HEK293 (cell line): Measurements from ENCODE around the gene HMGB1.

Experiments used
- CTCF ChIA-PET: fragments of 350-600 bp; formaldehyde crosslinking; extraction: SDS; loops from one replicate; lab custom pipeline; 2021; ENCODE audit warnings: antibody characterized with exemption; lab: Yijun Ruan, JAX
- POLR2A ChIA-PET: fragments of 300-600 bp; formaldehyde crosslinking; extraction: SDS; loops from one replicate; lab custom pipeline; 2020; ENCODE audit warnings: antibody characterized with exemption, inconsistent platforms; lab: Yijun Ruan, JAX
- H3K27ac ChIP-seq: fragments of 200-500 bp; sonication (Bioruptor generic); 2 replicates; pipeline ENCODE4 v1.5.1; 2014; ENCODE audit warnings: low read depth, low read length, control low read depth, inconsistent platforms; ENCODE audit errors: extremely low read depth
- H3K36me3 ChIP-seq, 2 experiments: fragments of 200-500 bp in 1 of 2; sonication (Bioruptor generic) in 1 of 2; 1 replicate in 1 of 2; 2 replicates in 1 of 2; pipeline ENCODE4 v1.5.1; 2014 to 2017; ENCODE audit warnings: inconsistent platforms in 2 of 2, low read length in 2 of 2; ENCODE audit not compliant: control insufficient read depth in 2 of 2, insufficient read depth in 1 of 2
- H3K4me1 ChIP-seq: fragments of 200-500 bp; sonication (Bioruptor generic); 2 replicates; pipeline ENCODE4 v1.5.1; 2014; ENCODE audit warnings: mild to moderate bottlenecking, low read length, inconsistent platforms; ENCODE audit not compliant: control insufficient read depth, insufficient read depth
- H3K4me3 ChIP-seq: 2 replicates; pipeline ENCODE4 v1.5.1; 2011; ENCODE audit warnings: low read depth, mild to moderate bottlenecking, control low read depth, low read length, moderate library complexity
- H3K9me3 ChIP-seq: fragments of 200-500 bp; sonication (Bioruptor generic); 2 replicates; pipeline ENCODE4 v1.5.1; 2014; ENCODE audit warnings: low read depth, low read length, inconsistent platforms; ENCODE audit not compliant: control insufficient read depth, insufficient read depth
- CTCF ChIP-seq: fragments of 450-650 bp; formaldehyde crosslinking; IDR thresholded peaks from 2 replicates; pipeline ENCODE4 v1.5.1; 2016; ENCODE audit warnings: missing biosample characterization, missing genetic modification characterization
- REST ChIP-seq: fragments of 450-650 bp; formaldehyde crosslinking; IDR thresholded peaks from 2 replicates; pipeline ENCODE4 v1.5.1; 2016; ENCODE audit warnings: missing biosample characterization, missing genetic modification characterization
- TRIM28 ChIP-seq: IDR thresholded peaks from 2 replicates; pipeline ENCODE4 v1.6.1; 2011; ENCODE audit warnings: low read length, control low read depth, borderline replicate concordance
- ZBTB26 ChIP-seq: fragments of 450-650 bp; formaldehyde crosslinking; optimal IDR thresholded peaks from 2 replicates; pipeline ENCODE3; 2016; ENCODE audit warnings: missing biosample characterization, mild to moderate bottlenecking, missing genetic modification characterization
- ZNF148 ChIP-seq: fragments of 450-650 bp; formaldehyde crosslinking; IDR thresholded peaks from 2 replicates; pipeline ENCODE4 v1.5.0; 2017; ENCODE audit warnings: missing biosample characterization, missing genetic modification characterization, borderline replicate concordance
- ZNF223 ChIP-seq: fragments of 450-650 bp; formaldehyde crosslinking; IDR thresholded peaks from 2 replicates; pipeline ENCODE4 v1.5.1; 2016; ENCODE audit warnings: missing biosample characterization, missing genetic modification characterization
- ZNF292 ChIP-seq: fragments of 450-650 bp; formaldehyde crosslinking; IDR thresholded peaks from 2 replicates; pipeline ENCODE4 v1.5.1; 2016; ENCODE audit warnings: low read depth, missing biosample characterization, missing genetic modification characterization, borderline replicate concordance
- ZNF510 ChIP-seq: fragments of 450-650 bp; formaldehyde crosslinking; IDR thresholded peaks from 2 replicates; pipeline ENCODE4 v1.5.1; 2018; ENCODE audit warnings: mild to moderate bottlenecking, missing genetic modification characterization, missing biosample characterization; ENCODE audit not compliant: insufficient replicate concordance
- ZNF626 ChIP-seq: fragments of 450-650 bp; sonication (Bioruptor Pico); formaldehyde crosslinking; IDR thresholded peaks from 2 replicates; pipeline ENCODE4 v1.5.1; 2018; ENCODE audit warnings: missing biosample characterization, missing genetic modification characterization, inconsistent platforms
- ZNF645 ChIP-seq: fragments of 450-650 bp; formaldehyde crosslinking; IDR thresholded peaks from 2 replicates; pipeline ENCODE4; 2016; ENCODE audit warnings: missing biosample characterization, missing genetic modification characterization
- ZNF664 ChIP-seq: fragments of 450-650 bp; formaldehyde crosslinking; IDR thresholded peaks from 2 replicates; pipeline ENCODE4 v1.5.1; 2016; ENCODE audit warnings: missing biosample characterization, missing genetic modification characterization

The HMGB1 gene

GRCh38 chr13:30418717-30419459 lies 46.8 kb downstream of the HMGB1 start (continued):
- no peak for TF ChIP-seq REST (tag by site-specific recombination)

GRCh38 chr13:30418075-30418716 lies 47.5 kb downstream of the HMGB1 start:
- H3K9me3 ChIP-seq: no peaks in the 10 kb centered on the region
- H3K27ac ChIP-seq: no peak overlapping the region
- H3K4me3 ChIP-seq: no peak overlapping the region
- CTCF ChIA-PET: interaction anchor here (0.6 kb wide), 1 partner anchor 218 kb away, joined by 3 read pairs; no protein-coding TSS in a partner anchor
- H3K4me1 ChIP-seq: no peaks in the 10 kb centered on the region
- POLR2A ChIA-PET: no interaction called here
- H3K36me3 ChIP-seq: no peaks in the 10 kb centered on the region
- TF ChIP-seq ZNF664 (0 out of 2 replicates have a peak, but pooled peaks have one; percentile 16), ZNF645 (tag by site-specific recombination) (no peak), TRIM28 (no peak)

GRCh38 chr13:30416471-30416870 lies 49.3 kb downstream of the HMGB1 start:
- Histone ChIP-seq H3K36me3 (no peaks in the 10 kb centered on the region), H3K27ac (no peak overlapping the region), H3K4me3 (no peak overlapping the region), H3K9me3 (no peaks in the 10 kb centered on the region), H3K4me1 (no peaks in the 10 kb centered on the region)
- ChIA-PET CTCF (interaction anchor here (0.6 kb wide), 1 partner anchor 167 kb away, joined by 5 read pairs; no protein-coding TSS in a partner anchor), POLR2A (no interaction called here)
- TF ChIP-seq ZNF510 (tag by site-specific recombination) (no peak), CTCF (tag by site-specific recombination) (no peak), ZNF292 (no peak), ZNF223 (no peak), ZNF626 (tag by site-specific recombination) (no peak), ZNF148 (tag by site-specific recombination) (no peak), ZBTB26 (tag by site-specific recombination) (no peak)
